Amniotic epithelial cell (primary cell): ENCODE measurements around the gene DGKI.

Source experiments
- DNase-seq: peaks from one replicate; pipeline ENCODE4 v3.0.0-alpha.2; 2010; ENCODE audit warnings: low read depth

The DGKI gene

GRCh38 chr7:137592232-137592896 is 254.4 kb downstream of the DGKI start:
- peak; percentile 78 for DNase-seq

GRCh38 chr7:137591421-137591837 is 255.3 kb downstream of the DGKI start:
- peak; percentile 77 for DNase-seq

GRCh38 chr7:137590756-137591305 is 255.9 kb downstream of the DGKI start:
- no peak for DNase-seq

GRCh38 chr7:137590071-137590755 is 256.6 kb downstream of the DGKI start:
- DNase-seq, result no peak

- DNase-seq, result no peak
Observed at GRCh38 chr7:137587326-137587725, 259.4 kb downstream of the DGKI start.

GRCh38 chr7:137585591-137585990 is 261.2 kb downstream of the DGKI start:
- no peak for DNase-seq

- no peak for DNase-seq
Observed at GRCh38 chr7:137583172-137583571, 263.6 kb downstream of the DGKI start.

- DNase-seq, result peak; percentile 74
Observed at GRCh38 chr7:137579913-137580640, 266.7 kb downstream of the DGKI start.

- no peak for DNase-seq
Observed at GRCh38 chr7:137578541-137578940, 268.2 kb downstream of the DGKI start.

- DNase-seq, result no peak
Observed at GRCh38 chr7:137577184-137577583, 269.6 kb downstream of the DGKI start.

- no peak for DNase-seq
Observed at GRCh38 chr7:137576481-137576880, 270.3 kb downstream of the DGKI start.

- no peak for DNase-seq
Observed at GRCh38 chr7:137574812-137575211, 272.0 kb downstream of the DGKI start.

- DNase-seq, result peak; percentile 61
Observed at GRCh38 chr7:137572056-137572784, 274.6 kb downstream of the DGKI start.

GRCh38 chr7:137564677-137565076 is 282.1 kb downstream of the DGKI start:
- no peak for DNase-seq

GRCh38 chr7:137563981-137564380 is 282.8 kb downstream of the DGKI start:
- no peak for DNase-seq

GRCh38 chr7:137547485-137547884 is 299.3 kb downstream of the DGKI start:
- no peak for DNase-seq

- DNase-seq, result peak; percentile 65
Observed at GRCh38 chr7:137546671-137547070, 300.1 kb downstream of the DGKI start.

GRCh38 chr7:137546009-137546408 is 300.8 kb downstream of the DGKI start:
- DNase-seq, result no peak

GRCh38 chr7:137545059-137545716 is 301.6 kb downstream of the DGKI start:
- DNase-seq, result peak; percentile 24

GRCh38 chr7:137544453-137545058 is 302.2 kb downstream of the DGKI start:
- DNase-seq, result peak; percentile 34

- peak; percentile 91 for DNase-seq
Observed at GRCh38 chr7:137539111-137539715, 307.6 kb downstream of the DGKI start.
